ENCODE data around the gene FAM219B.

FAM219B gene

DNA sequence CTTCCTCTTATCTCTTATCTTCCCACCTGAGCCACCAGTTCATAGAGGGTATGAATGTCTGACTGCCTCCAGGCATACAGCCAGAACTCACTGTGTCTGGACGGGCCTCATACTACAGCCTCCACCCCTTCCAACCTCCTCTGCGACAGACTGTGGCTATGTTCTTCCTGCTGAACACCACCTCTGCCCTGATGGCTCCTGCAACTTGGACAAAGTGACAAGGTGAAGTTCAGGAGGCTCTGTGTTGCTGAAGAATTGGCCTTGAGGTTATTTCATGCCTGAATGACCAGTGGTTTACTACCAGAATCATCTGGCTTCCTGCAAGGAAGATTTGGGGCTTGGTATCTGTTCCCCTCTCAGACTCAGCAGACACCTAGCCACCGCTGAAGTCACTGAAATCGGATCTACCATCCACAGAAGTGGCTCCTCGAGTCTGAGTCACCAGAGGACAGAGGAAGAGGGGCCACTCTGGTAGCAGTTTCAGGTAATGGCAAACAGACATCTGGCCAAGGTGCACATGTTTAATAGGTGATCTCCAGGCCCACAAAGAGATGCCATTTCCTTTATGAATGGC lies 49.5 kb downstream of the FAM219B start:
- TF ChIP-seq TAF1 (IDR thresholded peaks at IDR 0.05; ENCODE audit: low read depth) (no peak), CREB1 (IDR thresholded peaks at IDR 0.05; ENCODE audit: low read depth) (no peak), CEBPB (IDR thresholded peaks at IDR 0.05) (no peak), ZBTB7A (IDR thresholded peaks at IDR 0.05; ENCODE audit: low read depth) (no peak)
- TF ChIP-seq, protein P1, sequence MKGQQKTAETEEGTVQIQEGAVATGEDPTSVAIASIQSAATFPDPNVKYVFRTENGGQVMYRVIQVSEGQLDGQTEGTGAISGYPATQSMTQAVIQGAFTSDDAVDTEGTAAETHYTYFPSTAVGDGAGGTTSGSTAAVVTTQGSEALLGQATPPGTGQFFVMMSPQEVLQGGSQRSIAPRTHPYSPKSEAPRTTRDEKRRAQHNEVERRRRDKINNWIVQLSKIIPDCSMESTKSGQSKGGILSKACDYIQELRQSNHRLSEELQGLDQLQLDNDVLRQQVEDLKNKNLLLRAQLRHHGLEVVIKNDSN (IDR thresholded peaks at IDR 0.05): no peak

DNA sequence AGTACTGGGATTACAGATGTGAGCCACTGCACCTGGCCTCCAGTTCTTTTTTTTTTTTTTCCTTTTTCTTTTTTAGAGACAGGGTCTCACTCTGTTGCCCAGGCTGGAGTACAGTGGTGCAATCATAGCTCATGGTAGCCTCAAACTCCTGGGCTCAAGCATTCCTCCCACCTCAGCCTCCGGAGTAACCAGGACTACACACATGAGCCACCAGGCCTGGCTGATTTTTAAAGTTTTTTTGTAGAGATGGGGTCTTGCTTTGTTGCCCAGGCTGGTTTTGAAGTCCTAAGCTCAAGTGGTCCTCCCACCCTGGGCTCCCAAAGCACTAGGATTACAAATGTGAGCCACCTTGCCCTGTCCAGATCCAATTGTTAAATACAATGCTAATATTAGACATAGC lies 50.1 kb downstream of the FAM219B start:
- no peak for TF ChIP-seq YY1 (IDR thresholded peaks at IDR 0.05; ENCODE audit: low read depth)
- TF ChIP-seq, protein P2, sequence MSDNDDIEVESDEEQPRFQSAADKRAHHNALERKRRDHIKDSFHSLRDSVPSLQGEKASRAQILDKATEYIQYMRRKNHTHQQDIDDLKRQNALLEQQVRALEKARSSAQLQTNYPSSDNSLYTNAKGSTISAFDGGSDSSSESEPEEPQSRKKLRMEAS (IDR thresholded peaks at IDR 0.05): no peak
- no peak for TF ChIP-seq CEBPB (IDR thresholded peaks at IDR 0.05)
- no peak for TF ChIP-seq EP300 (IDR thresholded peaks at IDR 0.05; ENCODE audit: borderline replicate concordance)
- TF ChIP-seq ZBTB7A (IDR thresholded peaks at IDR 0.05; ENCODE audit: low read depth): no peak
- no peak for TF ChIP-seq CREB1 (IDR thresholded peaks at IDR 0.05; ENCODE audit: low read depth)
- no peak for TF ChIP-seq FOXM1 (IDR thresholded peaks at IDR 0.05; ENCODE audit: borderline replicate concordance, low read depth)
- no peak for TF ChIP-seq EGR1 (IDR thresholded peaks at IDR 0.05)
- TF ChIP-seq TAF1 (IDR thresholded peaks at IDR 0.05; ENCODE audit: low read depth): no peak
- TF ChIP-seq, protein P1 (IDR thresholded peaks at IDR 0.05): no peak
- TF ChIP-seq, protein P3, sequence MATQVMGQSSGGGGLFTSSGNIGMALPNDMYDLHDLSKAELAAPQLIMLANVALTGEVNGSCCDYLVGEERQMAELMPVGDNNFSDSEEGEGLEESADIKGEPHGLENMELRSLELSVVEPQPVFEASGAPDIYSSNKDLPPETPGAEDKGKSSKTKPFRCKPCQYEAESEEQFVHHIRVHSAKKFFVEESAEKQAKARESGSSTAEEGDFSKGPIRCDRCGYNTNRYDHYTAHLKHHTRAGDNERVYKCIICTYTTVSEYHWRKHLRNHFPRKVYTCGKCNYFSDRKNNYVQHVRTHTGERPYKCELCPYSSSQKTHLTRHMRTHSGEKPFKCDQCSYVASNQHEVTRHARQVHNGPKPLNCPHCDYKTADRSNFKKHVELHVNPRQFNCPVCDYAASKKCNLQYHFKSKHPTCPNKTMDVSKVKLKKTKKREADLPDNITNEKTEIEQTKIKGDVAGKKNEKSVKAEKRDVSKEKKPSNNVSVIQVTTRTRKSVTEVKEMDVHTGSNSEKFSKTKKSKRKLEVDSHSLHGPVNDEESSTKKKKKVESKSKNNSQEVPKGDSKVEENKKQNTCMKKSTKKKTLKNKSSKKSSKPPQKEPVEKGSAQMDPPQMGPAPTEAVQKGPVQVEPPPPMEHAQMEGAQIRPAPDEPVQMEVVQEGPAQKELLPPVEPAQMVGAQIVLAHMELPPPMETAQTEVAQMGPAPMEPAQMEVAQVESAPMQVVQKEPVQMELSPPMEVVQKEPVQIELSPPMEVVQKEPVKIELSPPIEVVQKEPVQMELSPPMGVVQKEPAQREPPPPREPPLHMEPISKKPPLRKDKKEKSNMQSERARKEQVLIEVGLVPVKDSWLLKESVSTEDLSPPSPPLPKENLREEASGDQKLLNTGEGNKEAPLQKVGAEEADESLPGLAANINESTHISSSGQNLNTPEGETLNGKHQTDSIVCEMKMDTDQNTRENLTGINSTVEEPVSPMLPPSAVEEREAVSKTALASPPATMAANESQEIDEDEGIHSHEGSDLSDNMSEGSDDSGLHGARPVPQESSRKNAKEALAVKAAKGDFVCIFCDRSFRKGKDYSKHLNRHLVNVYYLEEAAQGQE (IDR thresholded peaks at IDR 0.05; ENCODE audit: low read depth): no peak
- TF ChIP-seq RAD21 (IDR thresholded peaks at IDR 0.05; ENCODE audit: low read depth): no peak
- no peak for TF ChIP-seq TEAD4 (IDR thresholded peaks at IDR 0.05)
- no peak for TF ChIP-seq TCF12 (IDR thresholded peaks at IDR 0.05; ENCODE audit: low read depth)
- no peak for TF ChIP-seq NFIC (IDR thresholded peaks at IDR 0.05)

DNA sequence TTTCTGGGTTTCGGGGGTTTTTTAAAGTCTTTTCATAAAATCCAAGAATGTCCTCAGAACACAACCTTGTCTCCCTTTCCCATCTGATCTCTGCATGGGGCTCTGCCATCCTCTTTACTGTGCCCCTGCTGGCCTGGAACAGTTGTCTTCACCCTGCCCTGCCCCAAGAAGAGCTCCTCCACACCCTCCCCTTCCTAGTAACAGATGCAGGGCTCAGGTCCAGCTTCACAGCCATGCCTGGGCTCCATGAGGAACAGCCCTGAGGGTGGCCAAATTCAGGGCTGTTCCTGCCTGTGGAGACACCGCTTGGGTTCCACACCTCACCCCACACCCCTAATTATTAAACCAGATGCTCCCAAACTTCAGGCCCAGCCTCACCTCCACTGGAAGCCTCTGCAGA lies 50.8 kb downstream of the FAM219B start:
- TF ChIP-seq EP300 (IDR thresholded peaks at IDR 0.05; ENCODE audit: borderline replicate concordance) (no peak), ZBTB7A (IDR thresholded peaks at IDR 0.05; ENCODE audit: low read depth) (no peak), TEAD4 (IDR thresholded peaks at IDR 0.05) (no peak), EGR1 (IDR thresholded peaks at IDR 0.05) (no peak), NFIC (IDR thresholded peaks at IDR 0.05) (no peak), CEBPB (IDR thresholded peaks at IDR 0.05) (no peak), CREB1 (IDR thresholded peaks at IDR 0.05; ENCODE audit: low read depth) (no peak), FOXM1 (IDR thresholded peaks at IDR 0.05; ENCODE audit: borderline replicate concordance, low read depth) (no peak), TCF12 (IDR thresholded peaks at IDR 0.05; ENCODE audit: low read depth) (no peak), TAF1 (IDR thresholded peaks at IDR 0.05; ENCODE audit: low read depth) (no peak), YY1 (IDR thresholded peaks at IDR 0.05; ENCODE audit: low read depth) (no peak), RAD21 (IDR thresholded peaks at IDR 0.05; ENCODE audit: low read depth) (no peak)
- TF ChIP-seq, protein P2 (IDR thresholded peaks at IDR 0.05): no peak
- TF ChIP-seq, protein P1 (IDR thresholded peaks at IDR 0.05): no peak
- TF ChIP-seq, protein P3 (IDR thresholded peaks at IDR 0.05; ENCODE audit: low read depth): no peak

DNA sequence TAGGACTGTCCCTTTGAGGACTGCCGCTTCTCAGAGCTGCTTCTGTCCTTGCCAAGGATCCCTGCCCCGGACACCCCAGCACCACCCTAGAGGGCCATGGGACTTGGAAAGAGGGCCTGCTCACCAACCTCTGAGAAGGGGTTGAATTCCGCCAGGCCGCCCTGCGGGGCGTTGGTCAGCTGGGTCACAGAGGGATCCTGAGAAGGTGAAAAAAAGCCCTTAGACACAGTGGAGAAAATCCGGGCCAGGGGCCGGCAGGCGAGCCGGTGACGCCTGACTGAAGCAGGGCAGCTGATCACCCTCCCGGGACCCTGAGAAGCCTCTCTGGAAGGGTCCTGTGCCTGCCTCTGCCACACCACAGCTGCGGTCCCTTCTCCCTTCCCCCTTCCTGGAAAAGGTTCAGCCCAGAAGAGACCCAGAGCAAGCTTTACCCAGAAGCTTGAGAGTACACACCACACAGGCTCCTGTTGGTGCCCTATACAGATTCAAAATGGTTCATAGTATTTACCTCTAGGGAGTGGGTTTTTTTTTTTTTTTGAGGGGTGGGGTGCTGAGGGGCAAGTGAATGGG lies 52.1 kb downstream of the FAM219B start:
- TF ChIP-seq, protein P1 (IDR thresholded peaks at IDR 0.05): no peak
- TF ChIP-seq TAF1 (IDR thresholded peaks at IDR 0.05; ENCODE audit: low read depth): no peak
- no peak for TF ChIP-seq FOXM1 (IDR thresholded peaks at IDR 0.05; ENCODE audit: borderline replicate concordance, low read depth)
- no peak for TF ChIP-seq EP300 (IDR thresholded peaks at IDR 0.05; ENCODE audit: borderline replicate concordance)

DNA sequence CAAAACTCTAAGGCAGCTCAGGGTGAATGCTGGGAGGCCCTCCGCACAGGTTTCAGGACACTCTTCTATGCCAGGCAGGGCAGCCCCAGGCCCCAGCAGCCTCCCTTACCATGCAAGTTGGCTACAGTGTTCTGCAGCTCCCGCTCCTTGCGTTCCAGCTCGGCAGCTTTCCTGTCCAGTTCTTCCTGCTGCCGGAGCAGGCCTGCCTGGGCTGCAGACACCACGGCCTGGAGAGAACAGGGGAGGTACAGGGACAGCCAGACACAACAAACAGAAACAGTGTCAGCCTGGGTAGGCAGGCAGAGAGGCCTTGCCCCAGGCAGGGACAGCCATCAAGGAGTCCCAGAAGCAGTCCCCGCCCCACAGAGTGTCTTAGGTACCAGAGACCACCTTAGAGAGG lies 54.7 kb downstream of the FAM219B start:
- TF ChIP-seq TEAD4 (IDR thresholded peaks at IDR 0.05) (no peak), EP300 (IDR thresholded peaks at IDR 0.05; ENCODE audit: borderline replicate concordance) (no peak), CEBPB (IDR thresholded peaks at IDR 0.05) (no peak)
- TF ChIP-seq, protein P1 (IDR thresholded peaks at IDR 0.05): no peak
